ENCODE measurements around the gene PLCG2.
"Not testable (repeated sequence)": the region's sequence is repeated elsewhere in the genome, so short reads cannot be mapped to it uniquely, and the experiment has no call there.

PLCG2 gene

DNA sequence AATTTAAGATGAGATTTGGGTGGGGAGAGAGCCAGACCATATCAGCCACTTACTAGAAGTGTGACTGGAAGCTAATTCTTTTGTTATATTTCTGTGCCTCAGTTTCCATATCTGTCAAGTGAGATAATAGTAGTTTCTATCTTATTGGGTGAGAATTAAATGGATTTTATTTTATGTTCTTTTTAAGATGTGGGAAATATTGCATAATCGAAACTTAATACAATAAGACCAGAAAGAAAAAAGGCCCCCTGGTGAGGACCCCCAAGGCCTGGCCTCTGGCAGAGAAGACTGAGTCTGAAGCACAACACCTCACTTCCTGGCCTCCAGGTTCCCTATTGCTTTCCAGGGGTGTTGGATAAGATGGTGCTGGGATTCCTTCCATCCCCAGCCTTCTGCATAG, 13.7 kb downstream of the PLCG2 start:
- DNase-seq, result no peak

DNA sequence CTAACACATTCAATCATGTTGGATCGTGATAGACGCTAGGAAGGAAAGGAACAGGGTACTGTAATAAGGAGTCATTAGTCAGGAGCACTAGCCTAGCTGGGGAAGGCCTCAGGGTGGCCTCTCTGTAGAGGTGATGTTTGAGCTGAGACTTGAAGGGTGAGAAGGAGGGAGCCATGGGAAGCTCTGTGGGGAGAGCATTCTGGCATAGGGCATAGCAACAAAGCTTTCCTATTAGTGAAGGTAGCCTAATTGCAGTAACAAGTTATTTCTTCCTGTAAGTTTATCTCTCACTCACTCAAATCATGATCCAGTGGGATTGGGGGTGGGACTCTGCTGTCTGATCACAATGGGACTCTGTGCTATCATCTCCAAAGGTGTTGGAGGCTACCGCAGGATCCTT, 16.1 kb downstream of the PLCG2 start:
- DNase-seq, result no peak

DNA sequence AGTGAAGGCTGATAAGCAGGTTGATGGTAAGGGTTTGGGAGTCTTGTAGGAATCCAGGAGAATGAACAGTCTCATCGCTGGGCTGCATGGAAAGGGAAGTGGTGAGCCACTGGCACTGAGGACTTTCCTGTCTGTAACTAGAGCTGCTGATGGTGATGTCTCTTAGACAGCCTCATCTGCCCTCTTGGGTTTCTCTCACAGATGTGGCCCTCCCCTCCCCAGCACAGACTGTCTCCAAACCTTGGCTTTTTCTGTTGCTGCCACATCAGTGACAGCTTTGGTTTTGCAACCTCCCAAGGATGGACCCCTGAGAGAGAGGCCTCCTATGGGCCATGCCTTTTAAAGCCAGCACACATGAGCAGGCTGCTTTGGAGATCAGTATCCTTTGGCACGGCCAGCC, 16.9 kb downstream of the PLCG2 start:
- no peak for DNase-seq

DNA sequence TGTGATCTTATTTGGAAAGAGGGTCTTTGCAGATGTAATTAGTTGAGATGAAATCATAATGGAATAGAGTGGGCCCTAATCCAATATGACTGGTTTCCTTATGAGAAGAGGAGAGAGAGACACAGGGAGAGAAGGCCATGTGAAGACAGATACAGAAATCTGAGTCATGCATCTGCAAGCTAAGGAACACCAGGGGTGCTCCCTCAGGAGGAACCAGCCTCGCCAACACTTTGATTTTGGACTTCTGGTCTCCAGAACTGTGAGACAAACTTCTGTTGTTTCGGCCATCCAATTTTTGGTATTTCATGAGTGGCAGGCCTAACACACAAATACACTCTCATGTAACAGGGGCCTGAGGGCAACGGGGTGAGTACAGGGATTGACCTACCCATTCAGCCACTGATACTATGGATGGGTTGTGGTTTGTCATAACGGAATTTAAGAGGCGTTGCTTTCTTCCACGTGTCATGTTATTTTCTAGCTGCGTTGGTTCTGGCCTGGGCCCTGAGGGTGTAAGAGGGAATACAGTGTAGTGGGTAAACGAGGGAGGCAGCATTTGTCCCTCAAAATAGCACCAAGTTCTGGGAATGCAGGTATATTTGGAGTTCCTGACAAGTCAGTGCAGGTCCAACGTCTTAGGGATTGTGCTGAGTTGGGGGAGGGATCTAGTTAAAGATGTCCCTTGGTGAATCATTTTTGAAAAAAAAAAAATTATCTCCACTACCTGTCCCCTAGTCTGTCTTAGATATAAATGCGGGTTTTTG, 17.7 kb downstream of the PLCG2 start:
- no peak for DNase-seq

DNA sequence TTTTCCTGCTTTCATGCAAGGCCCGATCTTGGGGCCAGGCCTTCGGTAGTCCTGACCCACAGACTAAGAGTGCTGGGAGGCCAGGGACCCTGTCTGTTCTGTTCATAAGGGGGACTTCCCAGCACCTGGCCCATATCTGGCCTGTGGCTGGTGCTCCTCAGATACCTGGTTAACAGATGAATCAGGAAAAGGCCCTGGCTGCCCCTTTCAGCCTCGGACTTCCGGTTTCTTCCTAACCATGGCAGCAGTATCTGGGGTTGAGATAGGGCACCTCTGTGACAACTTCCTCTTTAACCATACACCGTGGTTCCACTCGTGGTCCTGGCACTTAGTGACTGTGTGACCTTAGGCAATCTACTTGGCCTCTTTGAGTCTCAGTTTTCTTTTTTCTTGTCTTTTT, 18.4 kb downstream of the PLCG2 start:
- no peak for DNase-seq

DNA sequence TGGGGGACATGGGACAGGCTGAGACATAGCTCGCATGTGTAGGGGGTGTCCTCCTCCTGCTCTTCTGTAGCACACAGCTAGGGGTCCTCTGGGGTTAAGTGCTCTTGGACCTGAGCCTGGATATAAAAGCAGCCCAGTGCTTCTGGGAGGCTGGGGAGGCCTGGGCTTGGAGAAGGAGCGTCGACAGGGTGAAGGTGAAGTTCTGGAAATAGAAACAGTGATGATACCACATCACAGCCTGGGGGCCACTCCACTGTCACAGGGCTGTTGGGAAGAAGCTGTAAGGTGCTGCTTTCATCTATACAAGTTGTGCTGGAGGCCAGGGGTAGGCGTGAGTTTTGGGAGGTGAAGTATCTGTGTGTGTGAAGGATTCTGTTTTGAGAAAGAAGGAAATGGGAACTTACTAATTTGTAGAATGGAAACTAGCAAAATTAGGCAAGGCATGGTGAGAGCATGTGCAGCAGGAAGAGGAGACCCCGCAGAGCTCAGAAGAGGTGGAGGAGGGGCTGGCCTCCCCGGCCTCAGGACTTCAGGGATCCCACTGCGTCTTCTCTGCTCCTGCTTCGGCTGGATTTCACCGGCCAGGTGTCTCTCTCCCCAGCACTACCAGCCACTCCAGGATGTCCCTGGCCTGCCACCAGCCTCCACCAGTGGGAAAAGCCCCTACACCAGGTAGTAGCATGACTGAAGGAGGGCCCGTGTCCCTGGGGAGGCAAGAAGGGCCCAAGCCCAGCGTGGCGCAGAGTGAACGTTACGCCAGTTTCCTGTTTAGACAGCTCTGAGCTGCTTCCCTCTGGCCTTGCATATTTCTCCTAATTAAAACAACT, 19.4 kb downstream of the PLCG2 start:
- DNase-seq, result no peak

DNA sequence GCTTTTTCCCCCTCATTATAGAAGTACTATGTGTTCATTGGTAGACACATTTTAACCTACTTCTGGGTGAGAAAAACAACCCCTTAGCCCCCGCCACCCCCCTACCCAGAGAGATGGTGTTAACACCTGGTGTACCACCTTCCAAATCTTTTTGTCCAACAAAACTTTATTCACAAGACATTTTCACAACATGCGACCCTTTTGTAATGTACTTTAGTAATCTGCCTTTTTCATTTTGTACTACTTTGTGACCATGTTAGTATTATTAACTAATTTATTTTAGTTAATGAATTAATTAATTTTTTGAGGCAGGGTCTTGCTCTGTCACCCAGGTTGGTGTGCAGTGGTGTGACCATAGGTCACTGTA, 20.0 kb downstream of the PLCG2 start:
- DNase-seq, result no peak

DNA sequence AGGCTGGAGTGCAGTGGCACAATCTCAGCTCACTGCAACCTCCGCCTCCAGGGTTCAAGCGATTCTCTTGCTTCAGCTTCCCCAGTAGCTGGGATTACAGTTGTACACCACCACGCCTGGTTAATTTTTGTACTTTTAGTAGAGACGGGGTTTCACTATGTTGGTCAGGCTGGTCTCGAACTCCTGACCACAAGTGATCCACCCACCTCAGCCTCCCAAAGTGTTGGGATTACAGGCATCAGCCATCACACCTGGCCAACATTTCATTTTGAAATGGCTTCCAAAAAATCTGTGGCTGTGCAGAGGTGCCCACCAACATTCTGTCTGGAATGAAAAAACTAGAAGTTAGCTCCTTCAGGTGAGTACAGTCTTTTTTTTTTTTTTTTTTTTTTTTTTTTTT, 22.6 kb downstream of the PLCG2 start:
- not testable (repeated sequence) for DNase-seq

DNA sequence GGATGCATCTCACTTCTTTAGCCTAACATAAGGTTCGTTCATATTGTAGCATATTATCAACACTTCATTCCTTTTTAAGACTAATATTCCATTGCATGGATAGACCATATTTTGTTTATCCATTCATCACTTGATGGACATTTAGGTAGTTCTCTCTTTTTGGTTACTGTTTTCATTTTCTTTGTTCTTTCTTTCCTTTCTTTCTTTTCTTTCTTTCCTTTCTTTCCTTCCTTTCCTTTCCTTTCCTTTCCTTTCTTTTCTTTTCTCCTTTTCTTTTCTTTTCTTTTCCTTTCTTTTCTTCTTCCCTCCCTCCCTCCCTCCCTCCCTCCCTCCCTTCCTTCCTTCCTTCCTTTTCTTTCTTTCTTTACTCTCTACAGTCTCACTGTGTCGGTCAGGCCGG, 24.2 kb downstream of the PLCG2 start:
- DNase-seq, result no peak

DNA sequence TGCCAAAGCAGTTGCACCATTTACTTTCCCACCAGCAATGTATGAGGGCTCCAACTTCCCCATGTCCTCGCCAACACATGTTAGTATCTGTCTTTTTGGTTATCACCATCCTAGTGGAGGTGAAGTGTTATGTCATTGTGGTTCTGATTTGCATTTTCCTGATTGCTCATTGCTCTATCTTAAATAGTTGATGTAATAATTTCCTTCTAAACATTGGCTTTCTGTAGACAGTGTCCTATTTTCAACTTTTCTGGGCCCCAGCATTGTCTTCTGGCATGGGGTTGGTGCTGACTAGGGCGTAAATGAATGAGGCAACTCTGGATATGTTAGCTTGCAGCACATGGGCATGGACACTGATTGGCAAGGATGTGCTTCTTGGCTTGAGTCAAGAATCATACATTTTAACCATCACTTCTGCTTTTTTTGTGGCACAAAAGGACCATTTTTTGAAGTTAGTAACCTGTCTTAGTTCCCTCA, 25.1 kb downstream of the PLCG2 start:
- DNase-seq, result no peak

DNA sequence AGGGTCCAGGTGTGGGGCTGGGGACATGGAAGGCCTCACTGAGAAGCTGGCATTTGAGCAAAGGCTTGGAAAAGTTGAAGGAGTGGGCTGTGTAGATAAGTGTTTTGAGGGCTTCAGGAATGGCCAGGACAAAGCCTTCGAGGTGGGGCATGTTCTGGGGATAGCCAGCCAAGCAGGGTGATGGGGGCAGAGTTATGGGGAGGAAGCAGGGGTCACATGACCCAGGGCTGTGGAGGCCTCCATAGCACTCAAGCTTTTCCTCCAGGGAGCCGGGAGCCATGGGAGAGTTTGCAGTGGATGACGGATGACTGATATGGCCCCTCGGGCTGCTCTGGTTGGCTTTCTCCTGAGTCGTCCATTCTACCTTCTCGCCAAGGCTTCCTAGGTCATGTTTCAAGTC, 27.6 kb downstream of the PLCG2 start:
- no peak for DNase-seq

DNA sequence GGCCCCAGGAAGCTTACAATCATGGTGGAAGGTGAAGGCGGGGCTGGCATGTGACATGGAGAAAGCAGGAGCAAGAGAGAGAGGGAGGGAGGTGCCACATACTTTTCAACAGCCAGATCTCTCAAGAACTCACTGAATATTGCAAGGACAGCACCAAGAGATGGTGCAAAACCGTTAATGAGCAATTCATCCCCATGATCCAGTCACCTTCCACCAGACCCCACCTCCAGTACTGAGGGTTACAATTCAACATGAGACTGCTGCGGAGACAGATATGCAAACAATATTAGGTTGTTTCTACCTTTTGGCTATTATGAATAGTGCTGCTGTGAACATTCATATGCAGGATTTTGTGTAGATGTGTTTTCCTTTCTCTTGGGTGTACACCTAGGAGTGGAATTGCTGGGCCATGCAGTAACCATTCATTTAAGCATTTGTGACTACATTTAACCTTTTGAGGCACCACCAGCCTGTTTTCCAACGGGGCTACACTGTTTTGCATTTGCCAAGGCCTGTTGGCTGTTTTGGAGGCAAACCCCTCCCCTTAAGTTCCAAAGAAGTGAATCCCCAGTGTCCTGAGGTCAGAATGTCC, 28.8 kb downstream of the PLCG2 start:
- DNase-seq, result no peak

DNA sequence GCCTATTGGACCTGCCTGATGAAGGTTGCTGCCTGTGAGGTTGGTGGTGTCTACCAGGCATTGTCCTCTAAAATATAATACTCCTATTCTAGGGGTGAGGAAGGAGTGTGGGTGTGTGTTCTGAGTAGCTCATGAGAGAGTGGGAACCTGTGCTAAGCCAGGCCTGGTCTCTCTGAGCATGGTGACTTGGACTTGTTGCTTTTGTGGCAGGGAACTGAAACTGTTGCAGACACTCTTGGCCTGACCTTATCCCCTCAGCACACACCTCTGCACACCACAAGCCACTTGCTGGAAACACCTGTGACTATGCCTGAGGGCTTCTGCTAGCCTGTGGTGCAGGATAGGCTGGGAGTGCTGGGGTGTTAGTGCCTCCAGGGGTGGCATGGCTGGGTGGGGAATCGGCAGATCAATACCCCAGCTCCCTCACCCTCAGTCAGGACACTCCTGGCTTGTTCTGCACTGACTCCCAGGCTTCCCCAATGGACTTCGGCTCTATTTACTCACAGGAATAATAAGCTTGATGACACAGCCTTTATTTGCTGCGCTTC, 29.9 kb downstream of the PLCG2 start:
- DNase-seq, result no peak

DNA sequence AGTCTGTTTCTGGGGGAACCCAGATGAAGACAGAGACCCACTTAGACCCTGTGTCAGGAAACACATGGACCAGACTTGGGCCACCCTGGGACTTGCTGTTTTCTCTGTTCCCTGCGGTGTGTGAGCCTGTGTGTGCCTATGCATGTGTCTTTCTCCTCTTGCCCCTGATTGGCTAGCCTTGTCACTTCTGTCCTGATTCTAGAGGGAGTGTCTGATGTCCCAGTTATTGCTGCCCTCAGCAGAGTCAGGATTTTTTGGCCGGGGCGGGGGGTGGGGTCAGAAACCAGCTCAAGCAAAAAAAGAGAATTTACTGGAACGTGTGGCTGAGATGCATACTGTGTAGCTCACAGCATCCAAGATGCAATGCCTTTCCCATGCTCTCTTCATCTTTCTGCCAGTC, 30.5 kb downstream of the PLCG2 start:
- no peak for DNase-seq

DNA sequence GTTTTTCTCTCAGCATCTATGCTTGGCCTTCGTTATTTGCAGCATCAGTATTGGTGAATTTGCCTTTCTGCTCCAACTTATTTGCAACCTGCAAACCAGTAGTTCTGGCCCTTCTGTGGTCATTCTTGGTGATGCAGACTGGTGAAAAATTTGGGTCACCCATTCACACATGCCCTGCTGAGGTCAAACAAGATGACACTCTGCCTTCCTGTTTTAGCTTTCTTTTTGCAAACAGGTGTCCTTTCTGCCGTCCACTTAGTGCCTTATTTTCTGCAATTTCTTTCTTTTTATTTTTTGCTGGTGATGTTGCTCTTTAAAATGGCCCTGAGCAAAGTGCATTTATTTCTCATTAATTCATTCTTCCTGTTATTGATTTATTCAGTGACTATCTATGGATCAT, 31.3 kb downstream of the PLCG2 start:
- no peak for DNase-seq

DNA sequence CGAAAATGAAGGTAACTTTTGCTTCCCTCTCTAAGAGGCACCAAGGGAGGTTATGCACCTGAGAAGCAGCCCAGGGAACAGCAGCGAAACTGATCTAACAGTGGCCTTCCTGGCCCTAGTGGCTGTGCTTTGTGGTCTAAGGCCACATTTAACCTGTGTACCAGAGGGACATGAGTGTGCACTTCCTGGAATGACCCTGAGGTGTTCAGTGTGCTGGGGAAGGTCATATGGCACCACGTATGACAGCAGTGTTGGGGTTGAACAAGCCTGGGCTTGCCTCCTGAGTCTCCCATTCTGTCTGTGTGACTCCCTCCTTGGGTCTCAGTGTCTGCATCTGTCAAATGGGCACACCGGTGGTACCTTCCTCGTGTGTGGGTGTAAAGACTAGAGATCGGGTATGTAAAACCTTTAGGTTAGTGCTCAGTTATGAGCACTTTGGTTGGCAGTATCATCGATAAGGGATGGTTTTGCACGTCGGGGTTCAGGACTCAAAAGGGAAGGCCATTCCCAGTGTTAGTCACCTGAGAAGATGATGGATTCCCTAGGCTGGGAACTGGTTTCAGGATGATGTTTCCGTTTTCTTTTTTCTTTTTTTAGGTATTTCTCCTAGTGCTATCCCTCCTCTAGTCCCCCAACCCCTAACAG, 31.9 kb downstream of the PLCG2 start:
- no peak for DNase-seq

DNA sequence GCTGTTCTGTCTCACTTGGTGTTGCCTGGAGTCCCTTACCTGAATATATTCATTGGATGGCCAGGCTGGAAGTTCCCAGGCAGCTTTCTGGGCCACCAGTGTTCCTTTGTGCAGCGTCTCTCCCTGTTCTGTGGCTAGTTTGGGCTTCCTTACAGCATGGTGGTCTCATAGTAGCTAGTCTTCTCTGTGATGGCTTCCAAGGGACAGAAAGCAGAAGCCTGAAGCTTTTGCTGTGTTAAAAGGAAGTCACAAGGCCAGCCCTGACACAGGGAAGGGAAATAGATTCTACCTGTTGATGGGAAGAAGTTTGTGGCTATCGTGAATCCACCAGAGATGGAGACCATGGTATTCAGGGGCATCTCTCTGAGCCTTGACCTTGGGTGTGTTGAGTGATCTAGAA, 34.6 kb downstream of the PLCG2 start:
- no peak for DNase-seq

DNA sequence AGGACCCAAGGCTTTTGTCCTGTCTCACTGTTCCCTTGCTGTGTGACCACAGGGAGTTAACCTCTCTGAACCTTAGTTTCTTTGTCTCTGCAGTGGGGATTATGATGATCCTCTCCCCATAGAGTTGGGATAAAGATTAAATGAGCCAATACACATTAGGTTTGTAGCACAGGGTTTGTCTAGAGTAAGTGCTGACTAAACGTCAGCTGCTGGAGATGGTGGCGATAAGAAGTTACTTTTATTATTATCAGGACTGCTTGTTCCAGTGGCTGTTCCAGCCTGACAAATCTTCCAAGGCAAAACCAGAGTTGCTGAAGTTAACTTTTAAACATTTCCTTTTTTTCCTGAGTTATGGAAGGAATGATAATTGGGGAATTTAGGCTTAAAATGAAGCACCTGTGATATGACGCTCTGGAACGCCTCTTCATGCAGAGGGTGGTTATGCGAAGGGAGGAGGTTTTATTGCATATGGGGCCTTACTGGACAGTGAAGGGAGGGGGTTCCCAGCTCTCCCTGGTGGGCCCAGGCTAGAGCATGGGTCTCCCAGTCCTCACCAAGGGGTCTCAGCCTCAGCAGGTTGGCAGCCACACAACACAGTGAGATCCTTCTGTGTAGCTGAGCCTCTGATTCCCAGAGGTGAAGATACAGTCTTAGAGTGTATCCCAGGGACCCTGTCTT, 35.8 kb downstream of the PLCG2 start:
- no peak for DNase-seq

DNA sequence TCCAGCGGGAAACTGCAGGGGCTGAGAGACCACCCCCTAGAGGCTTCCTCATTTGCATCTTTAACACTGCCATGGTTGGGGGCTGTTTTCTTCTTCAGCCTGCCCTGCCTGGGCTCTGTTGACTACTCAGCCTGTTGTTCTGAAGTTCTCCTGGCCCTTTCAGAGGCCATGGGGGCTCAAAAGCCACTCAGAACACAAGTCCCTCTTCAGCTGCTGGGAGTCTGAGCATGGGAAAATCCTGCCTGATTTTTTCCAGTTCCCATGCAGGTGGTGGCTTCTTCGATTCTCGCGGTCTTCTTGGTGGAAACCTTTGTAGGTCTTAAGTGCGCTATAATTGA, 36.3 kb downstream of the PLCG2 start:
- no peak for DNase-seq

DNA sequence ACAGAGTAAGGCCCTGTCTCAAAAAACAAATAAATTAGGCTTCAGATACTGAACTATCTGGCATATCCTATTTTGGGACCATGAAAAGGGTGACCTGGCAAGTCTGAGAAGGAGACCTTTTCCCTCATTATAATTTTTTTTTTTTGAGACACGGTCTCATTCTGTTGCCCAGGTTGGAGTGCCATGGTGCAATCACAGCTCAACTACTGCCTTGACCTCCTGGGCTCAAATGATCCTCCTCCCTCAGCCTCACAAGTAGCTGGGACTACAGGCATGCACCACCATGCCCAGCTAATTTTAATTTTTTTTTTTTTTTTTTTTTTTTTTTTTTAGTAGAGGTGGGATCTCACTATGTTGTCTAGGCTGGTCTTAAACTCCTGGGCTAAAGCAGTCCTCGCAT, 37.3 kb downstream of the PLCG2 start:
- no peak for DNase-seq

DNA sequence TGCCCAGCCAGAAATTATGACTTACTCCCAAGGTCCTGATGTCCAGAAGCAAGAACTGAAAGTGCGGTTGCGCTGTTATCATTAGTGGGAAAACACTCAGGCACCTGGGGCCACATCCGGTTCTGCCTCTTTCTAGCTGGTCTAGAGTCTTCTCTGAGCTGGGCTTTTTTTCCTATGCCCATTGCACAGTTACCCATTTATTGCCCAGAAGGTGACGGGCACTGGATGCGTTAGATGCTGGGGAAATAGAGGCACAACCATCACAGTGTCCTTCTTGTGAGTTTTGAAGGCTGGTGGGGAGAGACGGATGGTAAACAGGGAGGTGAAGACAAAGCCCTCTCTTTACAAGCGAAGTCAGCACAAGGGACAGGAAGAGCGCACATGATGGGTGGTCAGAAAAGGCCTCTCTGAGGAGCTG, 37.7 kb downstream of the PLCG2 start:
- no peak for DNase-seq

DNA sequence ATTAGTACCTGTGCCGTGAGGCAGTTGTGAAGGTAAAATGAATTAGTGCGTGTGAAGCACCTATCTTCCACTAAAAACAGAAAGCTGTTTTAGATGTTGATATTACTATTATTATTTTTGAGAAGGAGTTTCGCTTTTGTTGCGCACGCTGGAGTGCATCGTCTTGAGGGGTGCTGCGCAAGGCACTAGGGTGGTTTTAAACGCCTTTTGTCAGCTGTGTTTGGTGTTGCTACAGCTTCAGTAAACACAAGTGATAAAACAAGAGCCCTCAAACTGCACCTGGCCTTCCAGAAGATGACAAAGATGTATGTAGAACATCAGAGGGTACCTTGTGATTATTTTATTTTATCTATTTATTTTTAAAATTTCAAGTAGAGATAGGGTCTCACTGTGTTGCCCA, 38.2 kb downstream of the PLCG2 start:
- DNase-seq, result no peak

All from NCI-H526 treated with DMSO at 0.1 percent for 48 hours (cell line).